Calu3 (cell line): ENCODE results near the gene GNB4. TPM values are rescaled to one million over a fixed set of nuclear protein-coding genes. Genes with fewer than 3 reads are reported as not detected.

Source experiments
- BruUV-seq: library from RNA; stranded (reverse); fragments of 400-500 nt; replicated peaks from 2 replicates; lab custom pipeline; 2021; lab: Mats Ljungman, UMichigan
- CTCF ChIA-PET: fragments of 300-600 bp; sonication (Branson Sonifier 250); formaldehyde crosslinking; loops from one replicate; lab custom pipeline; 2022; ENCODE audit warnings: antibody characterized with exemption; lab: Charles Lee
- DNase-seq: peaks from one replicate; pipeline ENCODE4 v3.0.0; 2022
- H3K27ac Mint-ChIP-seq: one replicate; pipeline ENCODE4 v1.8.0; 2022; ENCODE audit warnings: mixed read lengths; ENCODE audit not compliant: unreplicated experiment
- H3K27me3 Mint-ChIP-seq: one replicate; pipeline ENCODE4 v1.8.0; 2022; ENCODE audit warnings: mixed read lengths; ENCODE audit not compliant: unreplicated experiment
- H3K36me3 Mint-ChIP-seq: one replicate; pipeline ENCODE4 v1.8.0; 2022; ENCODE audit warnings: mild to moderate bottlenecking, moderate library complexity, mixed read lengths; ENCODE audit not compliant: insufficient read depth, unreplicated experiment
- H3K4me1 Mint-ChIP-seq: one replicate; pipeline ENCODE4 v1.8.0; 2022; ENCODE audit warnings: mild to moderate bottlenecking, low read depth, mixed read lengths; ENCODE audit not compliant: unreplicated experiment
- H3K4me3 Mint-ChIP-seq: one replicate; pipeline ENCODE4 v1.8.0; 2022; ENCODE audit warnings: mild to moderate bottlenecking, low read depth, moderate library complexity, mixed read lengths; ENCODE audit not compliant: unreplicated experiment
- H3K9me3 Mint-ChIP-seq: one replicate; pipeline ENCODE4 v1.8.0; 2022; ENCODE audit warnings: low read depth, mixed read lengths; ENCODE audit not compliant: unreplicated experiment
- CTCF ChIP-seq: fragments of 200-600 bp; IDR thresholded peaks from one replicate; pipeline ENCODE4 v1.8.0; 2022; ENCODE audit warnings: antibody characterized with exemption; ENCODE audit not compliant: unreplicated experiment
- intact Hi-C: fragments of 100-400 bp; cut with micrococcal nuclease; formaldehyde crosslinking; loops from one replicate; pipeline ENCODE4 v1.10.0; 2022; ENCODE audit not compliant: unreplicated experiment
- total RNA-seq: library from RNA; stranded (reverse); gene quantifications from 2 replicates; pipeline ENCODE4 v1.2.3, GENCODE V29; 2022

GNB4 gene
- total RNA-seq, 1 experiment from 2014 or later, result 24.0 TPM

GRCh38 chr3:179447251-179447650 is 4.0 kb downstream of the GNB4 start:
- peaks cover 17% of the 10 kb centered on the region for H3K4me1 Mint-ChIP-seq
- CTCF ChIA-PET, result interaction anchor here (2.6 kb wide), 1 partner anchor 115 kb away, joined by 6 read pairs; the partner anchor contains the start of gene ACTL6A
- no peaks in the 10 kb centered on the region for H3K27me3 Mint-ChIP-seq
- no peak overlapping the region for H3K4me3 Mint-ChIP-seq
- H3K9me3 Mint-ChIP-seq, result no peaks in the 10 kb centered on the region
- no peak for TF ChIP-seq CTCF
- peaks cover 20% of the 10 kb centered on the region for H3K36me3 Mint-ChIP-seq
- no TSS peak for BruUV-seq
- H3K27ac Mint-ChIP-seq, result no peak overlapping the region
- no peak for DNase-seq
- intact Hi-C loops, result no loop called here

DNA sequence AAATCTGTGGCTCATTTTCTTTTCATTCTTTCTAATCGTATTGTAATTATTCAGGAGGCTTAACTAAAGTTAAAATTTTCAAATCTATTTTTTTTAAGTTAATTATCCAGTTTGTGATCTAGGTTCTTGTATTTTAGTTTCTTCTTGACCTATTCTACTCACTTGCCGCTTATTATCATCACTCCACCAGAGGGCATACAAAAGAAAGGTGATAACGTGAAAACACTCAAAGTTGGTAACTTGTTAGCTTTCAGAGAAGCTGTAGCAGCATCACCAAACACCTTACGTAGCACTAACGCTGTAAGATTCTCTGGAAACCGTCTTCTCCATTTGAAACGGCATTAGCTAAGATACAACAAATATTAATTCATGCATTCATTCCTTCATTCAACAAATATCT is 4.8 kb downstream of the GNB4 start:
- Mint-ChIP-seq H3K27ac (no peak overlapping the region), H3K36me3 (peaks cover 12% of the 10 kb centered on the region), H3K9me3 (no peaks in the 10 kb centered on the region), H3K4me1 (peaks cover 9% of the 10 kb centered on the region), H3K4me3 (no peak overlapping the region), H3K27me3 (no peaks in the 10 kb centered on the region)
- intact Hi-C loops, result loop anchor here (1.0 kb wide), 1 partner anchor 112 kb away; no protein-coding TSS in a partner anchor
- CTCF ChIA-PET, result interaction anchor here (2.6 kb wide), 1 partner anchor 116 kb away, joined by 6 read pairs; the partner anchor contains the start of gene ACTL6A
- TF ChIP-seq CTCF, result peak; percentile 20
- BruUV-seq, result no TSS peak
- no peak for DNase-seq

DNA sequence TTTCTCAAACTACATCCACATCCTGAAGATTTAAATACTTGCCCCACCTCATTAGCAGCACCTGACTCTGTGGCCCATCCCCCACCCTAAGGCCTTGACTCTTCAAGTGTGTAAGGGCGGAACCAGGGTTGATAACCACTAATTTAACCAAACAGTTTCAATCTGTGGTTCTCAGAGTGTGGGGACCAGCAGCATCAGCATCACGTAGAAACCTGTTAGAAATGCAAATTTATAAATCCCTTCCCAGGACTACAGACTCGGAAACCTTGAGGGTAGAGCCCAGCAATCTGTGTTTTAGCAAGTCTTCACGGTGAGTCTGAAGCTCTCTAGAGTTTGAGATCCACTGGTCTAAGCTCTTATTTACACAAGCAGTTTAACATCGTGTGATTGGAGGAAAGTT is 12.4 kb downstream of the GNB4 start:
- intact Hi-C loops, result no loop called here
- H3K27me3 Mint-ChIP-seq, result no peaks in the 10 kb centered on the region
- no peaks in the 10 kb centered on the region for H3K36me3 Mint-ChIP-seq
- H3K9me3 Mint-ChIP-seq, result no peaks in the 10 kb centered on the region
- H3K4me3 Mint-ChIP-seq, result no peak overlapping the region
- H3K27ac Mint-ChIP-seq, result no peak overlapping the region
- TF ChIP-seq CTCF, result no peak
- CTCF ChIA-PET, result no interaction called here
- DNase-seq, result no peak
- BruUV-seq, result no TSS peak
- H3K4me1 Mint-ChIP-seq, result no peaks in the 10 kb centered on the region

GRCh38 chr3:179436517-179436916 is 14.8 kb downstream of the GNB4 start:
- H3K4me3 Mint-ChIP-seq, result no peak overlapping the region
- H3K27ac Mint-ChIP-seq, result no peak overlapping the region
- H3K27me3 Mint-ChIP-seq, result no peaks in the 10 kb centered on the region
- H3K36me3 Mint-ChIP-seq, result no peaks in the 10 kb centered on the region
- intact Hi-C loops, result no loop called here
- no peak for TF ChIP-seq CTCF
- no peak for DNase-seq
- H3K4me1 Mint-ChIP-seq, result no peaks in the 10 kb centered on the region
- CTCF ChIA-PET, result no interaction called here
- no TSS peak for BruUV-seq
- H3K9me3 Mint-ChIP-seq, result no peaks in the 10 kb centered on the region
